ENCODE measurements around the gene SOX1.

GRCh38 chr13:112042496-112042895, 24.5 kb upstream of the SOX1 start:
- no peak for TF ChIP-seq POLR2A (IDR thresholded peaks at IDR 0.05)
- TF ChIP-seq POLR2AphosphoS5 (IDR thresholded peaks at IDR 0.05): no peak
- TF ChIP-seq CTCF (IDR thresholded peaks at IDR 0.05): no peak
- no peak for TF ChIP-seq EP300 (IDR thresholded peaks at IDR 0.05)
